ENCODE results near the gene CDH26.

- TF ChIP-seq POLR2A (IDR thresholded peaks at IDR 0.05) (no peak), CTCF (IDR thresholded peaks at IDR 0.05) (no peak)
These were observed 104.3 kb downstream of the CDH26 start for GRCh38 chr20:60062431-60063047.

All from body of pancreas (tissue), 4 donors.